ENCODE results near the gene POU2F3.

POU2F3 gene

DNA sequence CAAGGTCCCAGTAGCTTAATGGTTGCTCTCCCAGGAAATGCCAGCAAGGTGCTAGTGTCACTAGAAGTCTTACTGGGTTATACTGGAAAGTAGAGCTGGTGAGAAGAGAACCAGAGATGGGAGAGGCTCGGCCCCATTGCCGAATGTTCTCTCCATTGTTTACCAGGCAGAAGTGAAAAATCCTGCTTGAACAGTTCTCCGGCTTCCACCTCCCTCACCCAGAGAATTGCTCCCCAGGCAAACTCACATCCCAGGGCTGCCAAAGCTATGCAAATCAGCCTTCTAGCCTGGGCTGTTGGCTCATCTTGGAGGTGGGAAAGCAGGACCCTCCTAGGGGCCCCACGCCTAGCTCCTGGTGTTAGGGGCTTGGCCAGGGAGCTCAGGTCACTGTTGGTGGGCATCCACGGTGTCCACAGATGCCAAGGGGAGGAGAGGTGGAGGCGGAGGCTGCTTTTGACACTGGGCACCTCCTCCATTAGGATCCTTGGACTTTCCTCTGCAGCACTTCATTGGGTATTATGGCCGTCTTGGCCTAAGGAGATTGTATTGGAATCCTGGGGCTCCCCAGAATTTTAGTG is 20.1 kb downstream of the POU2F3 start:
- TF ChIP-seq, protein P1, sequence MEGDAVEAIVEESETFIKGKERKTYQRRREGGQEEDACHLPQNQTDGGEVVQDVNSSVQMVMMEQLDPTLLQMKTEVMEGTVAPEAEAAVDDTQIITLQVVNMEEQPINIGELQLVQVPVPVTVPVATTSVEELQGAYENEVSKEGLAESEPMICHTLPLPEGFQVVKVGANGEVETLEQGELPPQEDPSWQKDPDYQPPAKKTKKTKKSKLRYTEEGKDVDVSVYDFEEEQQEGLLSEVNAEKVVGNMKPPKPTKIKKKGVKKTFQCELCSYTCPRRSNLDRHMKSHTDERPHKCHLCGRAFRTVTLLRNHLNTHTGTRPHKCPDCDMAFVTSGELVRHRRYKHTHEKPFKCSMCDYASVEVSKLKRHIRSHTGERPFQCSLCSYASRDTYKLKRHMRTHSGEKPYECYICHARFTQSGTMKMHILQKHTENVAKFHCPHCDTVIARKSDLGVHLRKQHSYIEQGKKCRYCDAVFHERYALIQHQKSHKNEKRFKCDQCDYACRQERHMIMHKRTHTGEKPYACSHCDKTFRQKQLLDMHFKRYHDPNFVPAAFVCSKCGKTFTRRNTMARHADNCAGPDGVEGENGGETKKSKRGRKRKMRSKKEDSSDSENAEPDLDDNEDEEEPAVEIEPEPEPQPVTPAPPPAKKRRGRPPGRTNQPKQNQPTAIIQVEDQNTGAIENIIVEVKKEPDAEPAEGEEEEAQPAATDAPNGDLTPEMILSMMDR (IDR thresholded peaks at IDR 0.05): no peak

DNA sequence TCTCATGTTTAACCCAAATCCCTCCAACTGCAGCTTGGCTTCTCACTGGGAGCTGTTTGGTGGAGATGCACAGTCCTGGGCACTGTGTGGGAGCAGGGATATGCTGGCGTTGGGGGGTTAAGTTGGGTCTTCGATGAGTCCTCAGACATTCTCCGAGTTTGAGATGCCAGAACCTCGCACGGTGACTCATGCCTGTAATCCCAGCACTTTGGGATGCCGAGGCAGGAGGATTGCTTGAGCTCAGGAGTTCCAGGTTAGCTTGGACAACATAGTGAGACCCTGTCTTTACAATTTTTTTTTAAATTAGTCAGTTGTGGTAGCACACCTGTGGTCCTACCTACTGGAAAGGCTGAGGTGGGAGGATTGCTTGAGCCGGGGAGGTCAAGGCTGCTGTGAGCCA is 20.7 kb downstream of the POU2F3 start:
- TF ChIP-seq, protein P1 (IDR thresholded peaks at IDR 0.05): no peak

DNA sequence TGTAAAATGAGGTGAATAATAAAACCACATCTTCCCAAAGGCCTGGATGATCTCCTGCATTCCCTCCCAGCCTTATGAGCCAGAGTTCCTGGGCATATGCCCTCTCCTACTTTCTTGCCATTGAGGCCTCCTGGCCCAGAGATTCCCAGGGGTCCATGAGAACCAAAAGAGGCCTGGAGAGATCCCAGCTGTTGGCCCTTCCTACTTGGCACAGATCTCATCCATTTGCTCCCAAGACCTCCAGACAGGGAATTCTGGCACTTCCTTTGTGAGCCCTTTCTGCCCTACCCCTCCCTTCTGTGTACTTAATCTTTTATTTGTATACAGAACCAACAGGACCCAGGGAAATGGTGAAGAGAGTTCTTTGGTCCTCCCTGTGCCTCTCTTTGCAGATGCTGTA is 21.4 kb downstream of the POU2F3 start:
- TF ChIP-seq, protein P1 (IDR thresholded peaks at IDR 0.05): no peak

DNA sequence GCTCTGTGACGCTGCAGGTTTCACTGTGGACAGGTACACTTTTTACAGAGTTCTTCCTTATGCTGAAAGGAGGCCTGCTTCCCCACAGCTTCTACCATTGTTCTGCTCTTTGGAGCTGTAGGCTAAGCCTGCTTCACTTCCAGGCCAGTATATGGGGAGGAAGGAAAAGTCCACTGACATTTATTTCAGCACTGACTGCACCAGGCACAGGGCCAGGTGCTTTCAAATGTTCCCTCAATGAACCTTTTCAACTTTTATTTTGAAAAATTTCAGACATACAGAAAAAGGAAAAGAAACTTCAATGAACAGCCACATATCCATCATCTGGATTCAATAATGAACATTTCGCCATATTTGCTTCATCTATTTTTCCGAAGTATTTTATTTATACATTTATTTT is 22.0 kb downstream of the POU2F3 start:
- TF ChIP-seq, protein P1 (IDR thresholded peaks at IDR 0.05): no peak

DNA sequence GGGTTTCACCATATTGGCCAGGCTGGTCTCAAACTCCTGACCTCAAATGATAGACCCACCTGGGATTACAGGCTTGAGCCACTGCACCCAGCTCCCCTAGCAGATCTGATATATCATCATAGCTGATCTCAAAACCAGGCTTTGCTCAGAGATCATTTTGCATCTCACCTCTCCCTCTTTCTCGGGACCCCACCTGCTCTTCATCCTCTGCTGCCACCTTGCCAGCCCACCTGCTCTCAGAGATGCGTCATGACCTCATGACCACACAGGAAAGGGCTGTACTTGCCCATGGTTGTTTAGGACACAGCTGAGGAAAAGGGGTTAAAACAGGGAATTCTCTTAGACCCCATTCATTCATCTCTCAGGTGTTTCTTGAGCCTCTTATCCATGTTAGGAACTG is 27.4 kb downstream of the POU2F3 start:
- TF ChIP-seq, protein P1 (IDR thresholded peaks at IDR 0.05): no peak

DNA sequence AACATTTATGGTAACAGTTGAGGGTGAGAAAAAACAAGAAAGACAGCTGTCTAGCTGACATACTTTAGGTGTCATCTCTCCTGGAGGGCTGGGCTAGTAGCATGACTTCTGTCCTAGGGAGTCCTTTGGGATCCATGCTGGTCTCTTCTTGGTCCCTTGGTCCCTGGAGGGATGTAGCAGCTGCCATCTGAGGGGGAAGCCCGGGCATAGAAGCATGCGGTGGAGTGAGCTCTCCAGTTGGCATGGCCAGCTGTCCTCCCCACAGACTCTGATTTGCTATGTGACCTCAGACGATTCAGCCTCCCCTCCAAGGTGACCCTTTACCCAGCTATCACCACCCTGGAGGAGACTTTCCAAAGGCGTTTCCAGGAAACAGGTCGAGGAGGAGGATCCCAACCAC is 28.7 kb downstream of the POU2F3 start:
- TF ChIP-seq, protein P1 (IDR thresholded peaks at IDR 0.05): no peak

DNA sequence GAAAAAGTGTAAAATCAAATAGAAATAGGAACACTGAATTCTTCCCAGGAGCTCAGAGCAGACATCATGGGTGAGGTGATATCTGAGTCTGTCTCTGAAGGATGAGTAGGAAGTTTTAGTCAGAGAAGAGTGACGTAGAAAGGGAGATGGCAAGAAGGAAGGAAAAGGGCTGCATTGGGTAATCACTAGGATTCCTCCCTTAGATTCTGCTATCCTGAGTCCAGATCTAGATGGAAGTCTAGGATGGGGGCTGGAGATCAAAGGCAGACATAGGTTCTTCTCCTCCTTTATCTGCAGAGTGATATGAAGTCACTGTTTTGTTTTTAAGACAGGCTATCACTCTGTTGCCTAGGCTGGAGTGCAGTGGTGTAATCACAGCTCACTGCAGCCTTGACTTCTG is 30.4 kb downstream of the POU2F3 start:
- TF ChIP-seq, protein P1 (IDR thresholded peaks at IDR 0.05): no peak

DNA sequence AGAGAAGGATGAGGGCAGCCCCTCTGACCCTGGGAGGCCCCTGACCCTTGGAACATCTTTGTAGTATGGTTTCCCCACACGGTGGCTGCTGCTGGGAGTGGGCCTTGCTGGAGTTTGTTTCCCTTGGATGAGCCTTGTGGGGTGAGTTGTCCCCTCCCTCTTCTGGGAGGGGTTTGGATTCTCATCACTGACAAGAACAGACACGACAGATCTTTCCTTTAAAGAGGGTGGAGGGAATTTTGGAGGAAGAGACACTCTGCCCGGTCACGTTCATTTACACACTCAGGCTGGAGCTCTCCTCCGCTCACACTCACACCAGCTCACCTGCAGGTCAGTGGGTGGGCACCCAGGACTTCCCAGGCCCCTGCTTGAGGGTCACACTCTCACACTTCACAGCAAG is 31.7 kb downstream of the POU2F3 start:
- TF ChIP-seq, protein P1 (IDR thresholded peaks at IDR 0.05): no peak
